ENCODE measurements around the gene TEP1. TPM values are rescaled to one million over a fixed set of nuclear protein-coding genes. Genes with fewer than 3 reads are reported as not detected.

The TEP1 gene
- 4.0 TPM for polyA plus RNA-seq (2013, experiment 1 of 2)
- 4.6 TPM for polyA plus RNA-seq (2013, experiment 2 of 2)

- Histone ChIP-seq H3K27me3 (ENCODE audit: control insufficient read depth in 3 of 3, insufficient read depth in 3 of 3, low read depth in 1 of 3, low read length in 3 of 3) (no peaks in the 10 kb centered on the region), H3K18ac (ENCODE audit: low read length) (peak within 1 kb of the TSS; percentile 97), H3K4me1 (ENCODE audit: control insufficient read depth in 2 of 2, insufficient read depth in 1 of 2, low read depth in 1 of 2, low read length in 2 of 2) (peaks cover 0 to 2% of the 10 kb centered on the region in 2 donors), H4K8ac (ENCODE audit: low read depth, low read length) (no peak within 1 kb of the TSS), H3K27ac (replicated peaks; ENCODE audit: low read length) (peak within 1 kb of the TSS; percentile 62), H2BK5ac (ENCODE audit: low read length) (peak within 1 kb of the TSS; percentile 62), H3K4me2 (ENCODE audit: insufficient read depth, low read length, poor library complexity, severe bottlenecking) (peak within 1 kb of the TSS; percentile 69), H2BK120ac (ENCODE audit: low read depth, low read length) (no peak within 1 kb of the TSS), H2BK15ac (ENCODE audit: low read length) (peak within 1 kb of the TSS; percentile 54), H3K4ac (ENCODE audit: low read length) (no peak within 1 kb of the TSS), H3K9ac (ENCODE audit: low read depth, low read length, poor library complexity) (peak within 1 kb of the TSS; percentile 89), H4K91ac (ENCODE audit: low read depth, low read length, poor library complexity) (no peak within 1 kb of the TSS), H3K23ac (ENCODE audit: low read depth, low read length, poor library complexity) (peak within 1 kb of the TSS; percentile 98), H2BK12ac (ENCODE audit: low read length) (peak within 1 kb of the TSS; percentile 69), H3K36me3 (replicated peaks in 1 of 2; ENCODE audit: control insufficient read depth in 2 of 2, insufficient read depth in 2 of 2, low read length in 2 of 2) (peaks cover under 1 to 4% of the 10 kb centered on the region in 2 donors), H2AFZ (ENCODE audit: low read length) (peak within 1 kb of the TSS; percentile 99), H3K9me3 (replicated peaks in 1 of 2; ENCODE audit: control insufficient read depth in 2 of 2, insufficient read depth in 1 of 2, low read depth in 1 of 2, low read length in 2 of 2) (no peaks in the 10 kb centered on the region), H3K14ac (ENCODE audit: low read length) (no peak within 1 kb of the TSS), H2AK5ac (ENCODE audit: low read depth, low read length) (no peak within 1 kb of the TSS), H3K4me3 (ENCODE audit: low read length in 2 of 2) (peak within 1 kb of the TSS; percentile 86 to 89), H3K79me1 (ENCODE audit: low read depth, low read length) (no peaks in the 10 kb centered on the region)
- WGBS, 2 donors (ENCODE audit: extremely low coverage in 2 of 2, insufficient read length in 2 of 2, insufficient replicate concordance in 1 of 2) = no CpG with 5 or more reads among the region's 43 CpGs
- peak; percentile 67 for DNase-seq (ENCODE audit: low spot score)
Observed at GRCh38 chr14:20412876-20413743, at the start of gene TEP1. Gene TEP1, minus strand, starts transcription at chr14:20413501. Its CDS starts 5,062 bp downstream, at chr14:20408439.

GRCh38 chr14:20461225-20462141, 48.2 kb upstream of the TEP1 start, which contains the start of gene PIP4P1:
Gene PIP4P1, minus strand, starts transcription at chr14:20461434. Its CDS starts 109 bp downstream, at chr14:20461325.
- peaks cover 7 to 12% of the 10 kb centered on the region in 2 donors for H3K4me1 ChIP-seq (ENCODE audit: control insufficient read depth in 2 of 2, insufficient read depth in 1 of 2, low read depth in 1 of 2, low read length in 2 of 2)
- H3K23ac ChIP-seq (ENCODE audit: low read depth, low read length, poor library complexity) = peak within 1 kb of the TSS; percentile 86
- H3K18ac ChIP-seq (ENCODE audit: low read length) = peak within 1 kb of the TSS; percentile 98
- peak within 1 kb of the TSS; percentile 32 for H2BK5ac ChIP-seq (ENCODE audit: low read length)
- H3K9me3 ChIP-seq (replicated peaks in 1 of 2; ENCODE audit: control insufficient read depth in 2 of 2, insufficient read depth in 1 of 2, low read depth in 1 of 2, low read length in 2 of 2) = no peaks in the 10 kb centered on the region
- no peak within 1 kb of the TSS for H4K8ac ChIP-seq (ENCODE audit: low read depth, low read length)
- no peak within 1 kb of the TSS for H2BK12ac ChIP-seq (ENCODE audit: low read length)
- no peaks in the 10 kb centered on the region for H3K27me3 ChIP-seq (ENCODE audit: control insufficient read depth in 3 of 3, insufficient read depth in 3 of 3, low read depth in 1 of 3, low read length in 3 of 3)
- H3K4ac ChIP-seq (ENCODE audit: low read length) = no peak within 1 kb of the TSS
- peak within 1 kb of the TSS; percentile 82 for H3K27ac ChIP-seq (replicated peaks; ENCODE audit: low read length)
- H2AFZ ChIP-seq (ENCODE audit: low read length) = peak within 1 kb of the TSS; percentile 60
- H2AK5ac ChIP-seq (ENCODE audit: low read depth, low read length) = peak within 1 kb of the TSS; percentile 34
- peak within 1 kb of the TSS; percentile 77 to 94 for H3K4me3 ChIP-seq (ENCODE audit: low read length in 2 of 2)
- no peak within 1 kb of the TSS for H2BK15ac ChIP-seq (ENCODE audit: low read length)
- no peak within 1 kb of the TSS for H4K91ac ChIP-seq (ENCODE audit: low read depth, low read length, poor library complexity)
- H3K14ac ChIP-seq (ENCODE audit: low read length) = peak within 1 kb of the TSS; percentile 56
- no CpG with 5 or more reads among the region's 67 CpGs for WGBS, 2 donors (ENCODE audit: extremely low coverage in 2 of 2, insufficient read length in 2 of 2, insufficient replicate concordance in 1 of 2)
- no peak within 1 kb of the TSS for H2BK120ac ChIP-seq (ENCODE audit: low read depth, low read length)
- peak within 1 kb of the TSS; percentile 49 for H3K4me2 ChIP-seq (ENCODE audit: insufficient read depth, low read length, poor library complexity, severe bottlenecking)
- peak within 1 kb of the TSS; percentile 98 for H3K9ac ChIP-seq (ENCODE audit: low read depth, low read length, poor library complexity)
- peak; percentile 99 for DNase-seq (ENCODE audit: low spot score)
- peaks cover 32 to 40% of the 10 kb centered on the region in 2 donors for H3K36me3 ChIP-seq (replicated peaks in 1 of 2; ENCODE audit: control insufficient read depth in 2 of 2, insufficient read depth in 2 of 2, low read length in 2 of 2)
- H3K79me1 ChIP-seq (ENCODE audit: low read depth, low read length) = no peaks in the 10 kb centered on the region

- Histone ChIP-seq H3K9ac (ENCODE audit: low read depth, low read length, poor library complexity) (peak overlapping the region; percentile 98), H3K4me2 (ENCODE audit: insufficient read depth, low read length, poor library complexity, severe bottlenecking) (peak overlapping the region; percentile 49), H2BK5ac (ENCODE audit: low read length) (peak overlapping the region; percentile 32), H4K91ac (ENCODE audit: low read depth, low read length, poor library complexity) (no peak overlapping the region), H3K23ac (ENCODE audit: low read depth, low read length, poor library complexity) (peak overlapping the region; percentile 86), H3K18ac (ENCODE audit: low read length) (peak overlapping the region; percentile 98), H2BK12ac (ENCODE audit: low read length) (no peak overlapping the region), H3K27me3 (ENCODE audit: control insufficient read depth in 3 of 3, insufficient read depth in 3 of 3, low read depth in 1 of 3, low read length in 3 of 3) (no peaks in the 10 kb centered on the region), H3K79me1 (ENCODE audit: low read depth, low read length) (no peaks in the 10 kb centered on the region), H3K14ac (ENCODE audit: low read length) (no peak overlapping the region), H3K4me1 (ENCODE audit: control insufficient read depth in 2 of 2, insufficient read depth in 1 of 2, low read depth in 1 of 2, low read length in 2 of 2) (peaks cover 7 to 16% of the 10 kb centered on the region in 2 donors), H3K4ac (ENCODE audit: low read length) (no peak overlapping the region), H2BK120ac (ENCODE audit: low read depth, low read length) (no peak overlapping the region), H3K36me3 (replicated peaks in 1 of 2; ENCODE audit: control insufficient read depth in 2 of 2, insufficient read depth in 2 of 2, low read length in 2 of 2) (peaks cover 34 to 47% of the 10 kb centered on the region in 2 donors), H3K27ac (replicated peaks; ENCODE audit: low read length) (peak overlapping the region; percentile 48), H2AK5ac (ENCODE audit: low read depth, low read length) (peak overlapping the region; percentile 34), H4K8ac (ENCODE audit: low read depth, low read length) (no peak overlapping the region), H3K9me3 (replicated peaks in 1 of 2; ENCODE audit: control insufficient read depth in 2 of 2, insufficient read depth in 1 of 2, low read depth in 1 of 2, low read length in 2 of 2) (no peaks in the 10 kb centered on the region), H2AFZ (ENCODE audit: low read length) (peak overlapping the region; percentile 60), H2BK15ac (ENCODE audit: low read length) (no peak overlapping the region), H3K4me3 (ENCODE audit: low read length in 2 of 2) (peak overlapping the region; percentile 77 to 94)
- no CpG with 5 or more reads among the region's 32 CpGs for WGBS, 2 donors (ENCODE audit: extremely low coverage in 2 of 2, insufficient read length in 2 of 2, insufficient replicate concordance in 1 of 2)
- DNase-seq (ENCODE audit: low spot score) = no peak
Observed at GRCh38 chr14:20460458-20461224, 47.3 kb upstream of the TEP1 start.

Measured in neuronal stem cell (in vitro differentiated cells).